Stimulated activated CD8-positive, alpha-beta memory T cell treated with anti-CD3 and anti-CD28 coated beads, Interleukin-4, amount 100 ng/mL, for 4 hours (primary cell): ENCODE data around the gene HNRNPM.
"Not testable (repeated sequence)": the region's sequence is repeated elsewhere in the genome, so short reads cannot be mapped to it uniquely, and the experiment has no call there.

ENCODE experiments used
- DNase-seq, 2 donors: peaks; one replicate each; pipeline ENCODE4 v3.0.0-alpha.2; 2020; ENCODE audit warnings: low read depth in 2 of 2, low spot score in 1 of 2

HNRNPM gene

GRCh38 chr19:8444677-8445487 is at the start of gene HNRNPM:
Gene HNRNPM (plus strand): TSS chr19:8444975. CDS start chr19:8444999, 24 bp downstream.
- peak; percentile 100 for DNase-seq

- no peak for DNase-seq
Measured at GRCh38 chr19:8395621-8396082, 49.1 kb upstream of the HNRNPM start.

GRCh38 chr19:8396185-8396562 is 48.6 kb upstream of the HNRNPM start:
- DNase-seq, result no peak

- DNase-seq, result peak; percentile 32 to 52
Measured at GRCh38 chr19:8396563-8397203, 48.1 kb upstream of the HNRNPM start.

GRCh38 chr19:8397271-8397670 is 47.5 kb upstream of the HNRNPM start:
- no peak for DNase-seq

- DNase-seq, result no peak
Measured at GRCh38 chr19:8397746-8398310, 46.9 kb upstream of the HNRNPM start.

- DNase-seq, result no peak
Measured at GRCh38 chr19:8398311-8398771, 46.4 kb upstream of the HNRNPM start.

GRCh38 chr19:8399681-8400188 is 45.0 kb upstream of the HNRNPM start:
- no peak for DNase-seq

GRCh38 chr19:8401981-8402411 is 42.8 kb upstream of the HNRNPM start:
- DNase-seq, result no peak

- no peak for DNase-seq
Measured at GRCh38 chr19:8403098-8403819, 41.5 kb upstream of the HNRNPM start.

- DNase-seq, result no peak
Measured at GRCh38 chr19:8403820-8404109, 41.0 kb upstream of the HNRNPM start.

- no peak for DNase-seq
Measured at GRCh38 chr19:8404391-8405151, 40.2 kb upstream of the HNRNPM start.

GRCh38 chr19:8410718-8411117 is 34.1 kb upstream of the HNRNPM start:
- DNase-seq, result not testable (repeated sequence)

- DNase-seq, result peak; percentile 89 to 91
Measured at GRCh38 chr19:8412783-8413628, 31.8 kb upstream of the HNRNPM start, which contains the start of gene MARCHF2. Gene MARCHF2 (plus strand): TSS chr19:8413305. CDS start chr19:8421841, 8,536 bp downstream.

- no peak for DNase-seq
Measured at GRCh38 chr19:8413629-8413995, 31.2 kb upstream of the HNRNPM start.

GRCh38 chr19:8416796-8417195 is 28.0 kb upstream of the HNRNPM start:
- DNase-seq, result no peak

- DNase-seq, result no peak
Measured at GRCh38 chr19:8421484-8422461, 23.0 kb upstream of the HNRNPM start.

GRCh38 chr19:8423817-8424223 is 21.0 kb upstream of the HNRNPM start:
- no peak for DNase-seq
